ENCODE data around the gene PTPMT1.

DNA sequence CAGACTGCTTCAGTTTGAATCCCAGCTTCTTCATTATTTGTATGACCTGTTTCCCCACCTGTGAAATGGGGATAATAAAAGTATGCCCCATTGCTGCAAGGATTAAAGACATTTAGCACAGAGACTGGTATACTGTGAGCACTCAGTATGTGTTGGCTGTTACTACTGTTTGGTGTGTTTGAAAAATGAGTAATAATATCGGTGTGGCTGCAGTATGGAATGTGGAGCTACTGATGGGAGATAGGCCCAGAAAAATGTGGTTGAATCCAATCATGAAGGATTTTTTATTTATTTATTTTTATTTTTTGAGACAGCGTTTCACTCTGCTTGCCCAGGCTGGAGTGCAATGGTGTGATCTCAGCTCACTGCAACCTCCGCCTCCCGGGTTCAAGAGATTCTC lies 37.9 kb downstream of the PTPMT1 start:
- TF ChIP-seq, protein P1, sequence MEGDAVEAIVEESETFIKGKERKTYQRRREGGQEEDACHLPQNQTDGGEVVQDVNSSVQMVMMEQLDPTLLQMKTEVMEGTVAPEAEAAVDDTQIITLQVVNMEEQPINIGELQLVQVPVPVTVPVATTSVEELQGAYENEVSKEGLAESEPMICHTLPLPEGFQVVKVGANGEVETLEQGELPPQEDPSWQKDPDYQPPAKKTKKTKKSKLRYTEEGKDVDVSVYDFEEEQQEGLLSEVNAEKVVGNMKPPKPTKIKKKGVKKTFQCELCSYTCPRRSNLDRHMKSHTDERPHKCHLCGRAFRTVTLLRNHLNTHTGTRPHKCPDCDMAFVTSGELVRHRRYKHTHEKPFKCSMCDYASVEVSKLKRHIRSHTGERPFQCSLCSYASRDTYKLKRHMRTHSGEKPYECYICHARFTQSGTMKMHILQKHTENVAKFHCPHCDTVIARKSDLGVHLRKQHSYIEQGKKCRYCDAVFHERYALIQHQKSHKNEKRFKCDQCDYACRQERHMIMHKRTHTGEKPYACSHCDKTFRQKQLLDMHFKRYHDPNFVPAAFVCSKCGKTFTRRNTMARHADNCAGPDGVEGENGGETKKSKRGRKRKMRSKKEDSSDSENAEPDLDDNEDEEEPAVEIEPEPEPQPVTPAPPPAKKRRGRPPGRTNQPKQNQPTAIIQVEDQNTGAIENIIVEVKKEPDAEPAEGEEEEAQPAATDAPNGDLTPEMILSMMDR (IDR thresholded peaks at IDR 0.05), result no peak
- TF ChIP-seq POLR2A (IDR thresholded peaks at IDR 0.05), result no peak

All from body of pancreas (tissue), 4 donors.